WTC11 (cell line): Measurements from ENCODE around the gene SMPD2. TPM values are rescaled to one million over a fixed set of nuclear protein-coding genes. Genes with fewer than 3 reads are reported as not detected.

Experiments
- ATAC-seq: fragments of 200-7000 bp; cut with Tn5 transposase; 2 replicates; pipeline ENCODE4 v1.10.0; 2021; ENCODE audit warnings: mild to moderate bottlenecking, moderate library complexity
- CTCF ChIA-PET: fragments of 300-600 bp; sonication (Branson Sonifier 250); formaldehyde crosslinking; loops from one replicate; lab custom pipeline; 2021; ENCODE audit warnings: antibody characterized with exemption; lab: Charles Lee
- POLR2A ChIA-PET: fragments of 350-600 bp; sonication (Branson Sonifier 250); formaldehyde crosslinking; loops from one replicate; lab custom pipeline; 2021; ENCODE audit warnings: antibody characterized with exemption; lab: Charles Lee
- DNase-seq: peaks from one replicate; pipeline ENCODE4 v3.0.0; 2021; ENCODE audit warnings: low spot score
- H3K27ac Mint-ChIP-seq: 2 replicates; pipeline ENCODE4 v1.8.0; 2021; ENCODE audit warnings: mixed read lengths
- H3K27me3 Mint-ChIP-seq: 2 replicates; pipeline ENCODE4 v1.8.0; 2021; ENCODE audit warnings: low read depth, mild to moderate bottlenecking, moderate library complexity, mixed read lengths
- H3K36me3 Mint-ChIP-seq: 2 replicates; pipeline ENCODE4 v1.8.0; 2021; ENCODE audit warnings: mixed read lengths
- H3K4me1 Mint-ChIP-seq: 2 replicates; pipeline ENCODE4 v1.8.0; 2022; ENCODE audit warnings: mixed read lengths
- H3K4me3 Mint-ChIP-seq: 2 replicates; pipeline ENCODE4 v1.8.0; 2021; ENCODE audit warnings: mild to moderate bottlenecking, moderate library complexity, mixed read lengths
- H3K9me3 Mint-ChIP-seq: 2 replicates; pipeline ENCODE4 v1.8.0; 2021; ENCODE audit warnings: mixed read lengths
- CDX4 ChIP-seq: fragments of 250-450 bp; sonication (Bioruptor Pico); IDR thresholded peaks from 2 replicates; pipeline ENCODE4 v1.9.0; 2021; ENCODE audit warnings: moderate library complexity, mild to moderate bottlenecking, inconsistent platforms, borderline replicate concordance
- CREM ChIP-seq: sonication (generic); formaldehyde crosslinking; IDR thresholded peaks from 2 replicates; pipeline ENCODE4 v1.8.1; 2022; ENCODE audit warnings: mild to moderate bottlenecking, missing genetic modification reagents, moderate library complexity
- ERG ChIP-seq: fragments of 250-450 bp; sonication (Bioruptor Pico); IDR thresholded peaks from 2 replicates; pipeline ENCODE4 v1.8.0; 2021; ENCODE audit warnings: mild to moderate bottlenecking
- ESRRA ChIP-seq: sonication (generic); formaldehyde crosslinking; IDR thresholded peaks from 2 replicates; pipeline ENCODE4 v1.8.1; 2022; ENCODE audit warnings: mild to moderate bottlenecking, missing genetic modification reagents, borderline replicate concordance
- IRF1 ChIP-seq: sonication (generic); formaldehyde crosslinking; IDR thresholded peaks from 2 replicates; pipeline ENCODE4 v1.8.0; 2023; ENCODE audit warnings: missing genetic modification reagents
- KAT7 ChIP-seq: sonication (generic); formaldehyde crosslinking; IDR thresholded peaks from 2 replicates; pipeline ENCODE4 v1.8.1; 2023; ENCODE audit warnings: missing genetic modification reagents, mild to moderate bottlenecking, borderline replicate concordance
- ZNF317 ChIP-seq: sonication (generic); formaldehyde crosslinking; IDR thresholded peaks from 2 replicates; pipeline ENCODE4 v1.8.1; 2023; ENCODE audit warnings: low read depth, mild to moderate bottlenecking, moderate library complexity, missing genetic modification reagents, borderline replicate concordance
- total RNA-seq: library from RNA; stranded (reverse); gene quantifications from 3 replicates; pipeline ENCODE4 v1.2.3, GENCODE V29; 2021

The SMPD2 gene
- total RNA-seq, 1 experiment from 2014 or later = 13.1 TPM

DNA sequence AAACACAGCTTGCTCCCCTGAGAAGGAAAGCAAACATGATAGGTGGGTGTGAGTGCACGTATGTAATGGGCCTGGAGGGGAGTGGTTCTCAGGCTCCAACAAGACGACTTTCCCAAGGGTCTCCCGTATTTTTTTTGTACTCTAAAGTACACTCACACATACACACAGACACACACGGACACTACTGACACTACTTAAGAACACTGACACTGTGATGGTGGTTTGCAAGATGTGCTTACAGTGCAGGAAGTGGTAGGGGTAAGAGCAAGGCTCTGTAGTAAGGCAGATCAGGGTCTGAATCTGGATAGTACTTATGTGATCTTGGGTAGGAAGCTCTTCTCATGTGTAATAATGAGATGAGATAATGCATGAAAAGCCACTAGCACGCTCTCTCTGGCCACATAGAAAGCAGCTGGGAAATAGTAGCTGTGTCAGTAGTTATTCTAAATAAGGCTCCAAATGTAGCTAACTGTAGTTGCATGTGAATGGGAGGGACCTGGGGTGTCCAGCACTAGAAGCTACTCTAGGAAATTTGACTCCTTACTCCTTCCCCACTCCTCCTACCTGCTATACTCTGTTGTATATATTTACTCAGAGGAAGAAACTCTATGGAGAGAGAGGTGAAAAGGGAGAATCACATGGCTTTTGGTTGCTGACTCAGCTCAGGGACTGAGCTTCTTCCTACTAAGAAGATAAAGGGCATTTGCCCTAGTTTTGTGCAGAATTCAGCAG, 50.8 kb downstream of the SMPD2 start:
- TF ChIP-seq ZNF317 (CRISPR knock-in tag) = no peak
- no peak for TF ChIP-seq ERG (CRISPR knock-in tag)
- TF ChIP-seq KAT7 (CRISPR knock-in tag) = no peak
- TF ChIP-seq IRF1 = no peak
- TF ChIP-seq CREM (CRISPR knock-in tag) = no peak
- no peak for TF ChIP-seq ESRRA (CRISPR knock-in tag)
- no peak for TF ChIP-seq CDX4 (CRISPR knock-in tag)
- H3K27ac Mint-ChIP-seq = peak overlapping the region; percentile 90
- peak overlapping the region; percentile 26 for H3K4me3 Mint-ChIP-seq
- CTCF ChIA-PET = interaction anchor here (0.6 to 2.5 kb wide), 8 partner anchors 9 to 867 kb away, joined by 3 to 10 read pairs (median 5); no protein-coding TSS in a partner anchor
- H3K27me3 Mint-ChIP-seq = no peaks in the 10 kb centered on the region
- H3K4me1 Mint-ChIP-seq = peaks cover 52% of the 10 kb centered on the region
- no peaks in the 10 kb centered on the region for H3K9me3 Mint-ChIP-seq
- POLR2A ChIA-PET = interaction anchor here (0.7 to 1.4 kb wide), 2 partner anchors 15 to 51 kb away, joined by 4 to 5 read pairs; partner anchors contain the start of genes PPIL6 and SMPD2
- no peak for DNase-seq
- peak; percentile 87 for ATAC-seq
- no peaks in the 10 kb centered on the region for H3K36me3 Mint-ChIP-seq

Other genes with a start within 250 kb of the SMPD2 start
- gene CD164, start 58.3 kb upstream of the SMPD2 start, total RNA-seq = 74.9 to 80.2 TPM (median 79.8 TPM) in 3 replicates
- gene PPIL6, start 96 bp upstream of the SMPD2 start, total RNA-seq = 0.61 to 0.76 TPM (median 0.69 TPM) in 3 replicates
- gene MICAL1, start 15.0 kb downstream of the SMPD2 start, total RNA-seq = 51.6 to 57.4 TPM (median 52.2 TPM) in 3 replicates
- gene ZBTB24, start 42.5 kb downstream of the SMPD2 start, total RNA-seq = 13.7 to 14.7 TPM (median 14.6 TPM) in 3 replicates